OCI-LY1 (cell line): ENCODE results near the gene EBF4.

Experiments
- H2AFZ ChIP-seq: fragments of 200-600 bp; sonication (generic), shearing (Covaris generic); 2 replicates; pipeline ENCODE4 v1.6.0; 2014; ENCODE audit warnings: antibody characterized with exemption, mild to moderate bottlenecking, low read length
- H3F3A ChIP-seq: fragments of 200-600 bp; sonication (generic), shearing (Covaris generic); 2 replicates; pipeline ENCODE4 v1.6.0; 2014; ENCODE audit warnings: mild to moderate bottlenecking, antibody characterized with exemption, low read length, moderate library complexity; ENCODE audit not compliant: insufficient read depth
- H3K27ac ChIP-seq: fragments of 200-600 bp; sonication (generic); 2 replicates; pipeline ENCODE4 v1.5.1; 2014; ENCODE audit warnings: low read length, mixed run types, mild to moderate bottlenecking, low read depth; ENCODE audit not compliant: poor library complexity, severe bottlenecking
- H3K27me3 ChIP-seq: fragments of 200-600 bp; sonication (generic); 2 replicates; pipeline ENCODE4 v1.6.0; 2014; ENCODE audit warnings: antibody characterized with exemption, mild to moderate bottlenecking, low read length, moderate library complexity; ENCODE audit not compliant: insufficient read depth
- H3K36me3 ChIP-seq: fragments of 200-600 bp; sonication (generic); 2 replicates; pipeline ENCODE4 v1.6.1; 2014; ENCODE audit warnings: mild to moderate bottlenecking, antibody characterized with exemption, low read length, moderate library complexity, mixed read lengths; ENCODE audit not compliant: insufficient read depth
- H3K4me1 ChIP-seq: fragments of 200-600 bp; sonication (generic); 2 replicates; pipeline ENCODE4 v1.5.1; 2014; ENCODE audit warnings: mild to moderate bottlenecking, low read length, moderate library complexity; ENCODE audit not compliant: insufficient read depth, severe bottlenecking
- H3K4me2 ChIP-seq: fragments of 200-600 bp; sonication (generic), shearing (Covaris generic); 2 replicates; pipeline ENCODE4 v1.6.1; 2014; ENCODE audit warnings: low read length
- H3K4me3 ChIP-seq: fragments of 200-600 bp; sonication (generic); 2 replicates; pipeline ENCODE4 v1.5.1; 2014; ENCODE audit warnings: low read length, low read depth, mild to moderate bottlenecking, mixed read lengths; ENCODE audit not compliant: poor library complexity, severe bottlenecking
- H3K79me2 ChIP-seq: fragments of 200-600 bp; shearing (Covaris generic); 2 replicates; pipeline ENCODE4 v1.6.1; 2016; ENCODE audit warnings: mixed run types, low read length, mixed read lengths; ENCODE audit not compliant: insufficient read depth
- H3K9ac ChIP-seq: fragments of 200-600 bp; sonication (generic), shearing (Covaris generic); 2 replicates; pipeline ENCODE4 v1.6.1; 2014; ENCODE audit warnings: mild to moderate bottlenecking, low read length, mixed read lengths
- H3K9me2 ChIP-seq: fragments of 200-600 bp; sonication (generic), shearing (Covaris generic); 2 replicates; pipeline ENCODE4 v1.6.1; 2014; ENCODE audit warnings: low read depth, mild to moderate bottlenecking, low read length, mixed read lengths
- H3K9me3 ChIP-seq: fragments of 200-600 bp; shearing (Covaris generic); 2 replicates; pipeline ENCODE4 v1.6.1; 2014; ENCODE audit warnings: low read length, mixed read lengths
- H4K20me1 ChIP-seq: fragments of 200-600 bp; sonication (generic), shearing (Covaris generic); 2 replicates; pipeline ENCODE4 v1.6.0; 2016; ENCODE audit warnings: mild to moderate bottlenecking, low read length; ENCODE audit not compliant: insufficient read depth
- CTCF ChIP-seq: fragments of 200-600 bp; sonication (generic), shearing (Covaris generic); IDR thresholded peaks from 2 replicates; pipeline ENCODE4 v1.5.1; 2017; ENCODE audit warnings: mild to moderate bottlenecking, antibody characterized with exemption, low read length, moderate library complexity, mixed read lengths
- EZH2 ChIP-seq: fragments of 200-600 bp; sonication (generic), shearing (Covaris generic); IDR thresholded peaks from 2 replicates; pipeline ENCODE4 v1.8.0; 2017; ENCODE audit warnings: borderline replicate concordance, mixed run types, mild to moderate bottlenecking, antibody characterized with exemption, low read length, moderate library complexity, mixed read lengths

The EBF4 gene

DNA sequence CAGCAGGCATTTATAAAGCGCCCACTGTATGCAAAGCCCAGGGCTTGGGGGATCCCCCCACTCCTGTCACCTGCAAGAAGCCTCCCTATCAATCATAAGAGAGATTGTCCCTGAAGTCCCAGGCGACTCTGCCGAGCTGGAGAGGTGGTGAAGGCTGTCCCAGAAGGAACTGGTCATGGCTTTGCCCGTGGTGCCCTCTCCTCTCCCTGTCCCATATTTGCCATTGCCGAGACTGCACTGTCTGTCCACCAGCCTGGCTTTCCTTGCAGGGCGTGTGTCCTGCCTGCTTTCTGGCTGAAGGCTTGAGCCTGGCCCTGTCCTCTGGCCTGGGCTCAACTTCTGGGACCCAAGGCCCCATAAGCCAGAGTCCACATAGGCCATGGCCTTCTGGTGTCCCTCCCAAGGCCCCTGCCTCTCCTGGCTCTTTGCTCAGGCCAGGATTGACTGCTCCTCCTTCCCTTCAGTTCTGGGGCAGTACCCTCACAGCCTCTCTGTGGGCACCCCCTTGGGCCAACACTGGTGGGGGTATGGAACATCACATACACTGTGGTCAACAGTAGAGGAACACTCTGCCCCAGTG lies 61.0 kb downstream of the EBF4 start:
- Histone ChIP-seq H3K27me3 (0 out of 2 replicates have a peak, but pooled peaks cover 9% of the 10 kb centered on the region), H3K9me3 (no peaks in the 10 kb centered on the region), H3F3A (no peaks in the 10 kb centered on the region), H4K20me1 (no peaks in the 10 kb centered on the region), H3K79me2 (no peaks in the 10 kb centered on the region), H3K36me3 (no peaks in the 10 kb centered on the region), H3K9me2 (no peaks in the 10 kb centered on the region), H2AFZ (no peak overlapping the region), H3K4me1 (peaks cover 14% of the 10 kb centered on the region), H3K27ac (no peak overlapping the region), H3K4me2 (no peak overlapping the region), H3K4me3 (no peak overlapping the region), H3K9ac (no peak overlapping the region)
- no peak for TF ChIP-seq EZH2
- TF ChIP-seq CTCF = no peak

DNA sequence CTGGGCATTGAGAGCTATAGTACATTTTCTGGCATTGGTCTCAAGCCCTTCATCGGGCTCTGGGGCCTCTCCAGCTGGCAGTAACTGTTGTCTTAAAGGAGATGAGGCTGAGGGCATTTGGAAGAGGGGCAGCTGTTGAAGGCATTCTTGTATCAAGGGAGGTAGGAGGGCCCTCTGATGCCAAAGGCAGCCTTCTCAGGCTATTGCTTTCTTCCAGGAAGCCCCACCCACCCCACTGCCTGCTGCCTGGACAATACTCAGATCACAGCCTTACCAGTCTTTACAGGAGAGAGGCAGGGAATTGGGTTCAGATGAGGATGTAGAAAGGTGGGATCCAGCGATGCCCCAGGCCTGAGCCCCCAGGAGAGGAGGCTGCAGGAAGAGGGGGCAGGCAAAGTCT lies 61.8 kb downstream of the EBF4 start:
- no peak overlapping the region for H3K4me3 ChIP-seq
- H3K9me3 ChIP-seq = no peaks in the 10 kb centered on the region
- H3K4me2 ChIP-seq = no peak overlapping the region
- H2AFZ ChIP-seq = no peak overlapping the region
- TF ChIP-seq EZH2 (no peak), CTCF (no peak)
- no peaks in the 10 kb centered on the region for H3K9me2 ChIP-seq
- H3K79me2 ChIP-seq = no peaks in the 10 kb centered on the region
- H3F3A ChIP-seq = no peaks in the 10 kb centered on the region
- H3K27ac ChIP-seq = no peak overlapping the region
- H4K20me1 ChIP-seq = no peaks in the 10 kb centered on the region
- 0 out of 2 replicates have a peak, but pooled peaks cover 9% of the 10 kb centered on the region for H3K27me3 ChIP-seq
- H3K36me3 ChIP-seq = no peaks in the 10 kb centered on the region
- peaks cover 14% of the 10 kb centered on the region for H3K4me1 ChIP-seq
- H3K9ac ChIP-seq = no peak overlapping the region

GRCh38 chr20:2755451-2756055 lies 63.0 kb downstream of the EBF4 start:
- H3K79me2 ChIP-seq = no peaks in the 10 kb centered on the region
- H3K4me2 ChIP-seq = no peak overlapping the region
- no peak overlapping the region for H3K27ac ChIP-seq
- no peak for TF ChIP-seq EZH2
- no peak for TF ChIP-seq CTCF
- H3K4me3 ChIP-seq = no peak overlapping the region
- no peaks in the 10 kb centered on the region for H3F3A ChIP-seq
- H3K9me3 ChIP-seq = no peaks in the 10 kb centered on the region
- H2AFZ ChIP-seq = no peak overlapping the region
- no peaks in the 10 kb centered on the region for H4K20me1 ChIP-seq
- H3K4me1 ChIP-seq = peaks cover 14% of the 10 kb centered on the region
- H3K36me3 ChIP-seq = no peaks in the 10 kb centered on the region
- 0 out of 2 replicates have a peak, but pooled peaks cover 9% of the 10 kb centered on the region for H3K27me3 ChIP-seq
- H3K9me2 ChIP-seq = no peaks in the 10 kb centered on the region
- no peak overlapping the region for H3K9ac ChIP-seq
